KMS-11 (cell line): ENCODE measurements around the gene COPG1.
A peak's percentile ranks its signal among the peaks of the same experiment; 100 is the strongest.

ENCODE experiments used
- H2AFZ ChIP-seq: fragments of 200-600 bp; sonication (generic); 2 replicates; pipeline ENCODE4 v1.6.1; 2016; ENCODE audit warnings: antibody characterized with exemption, mixed run types, low read depth
- H3K27ac ChIP-seq: fragments of 200-600 bp; sonication (generic); 2 replicates; pipeline ENCODE4 v1.6.1; 2016; ENCODE audit warnings: mild to moderate bottlenecking, mixed run types
- H3K27me3 ChIP-seq: fragments of 200-600 bp; sonication (generic); 2 replicates; pipeline ENCODE4 v1.6.1; 2017; ENCODE audit warnings: mild to moderate bottlenecking, low read depth, mixed run types, moderate library complexity; ENCODE audit not compliant: insufficient read depth
- H3K36me3 ChIP-seq: fragments of 200-600 bp; sonication (generic); 2 replicates; pipeline ENCODE4 v1.6.1; 2017; ENCODE audit warnings: mild to moderate bottlenecking, mixed run types; ENCODE audit not compliant: insufficient read depth
- H3K4me1 ChIP-seq: fragments of 200-600 bp; sonication (generic); 2 replicates; pipeline ENCODE4 v1.6.1; 2016; ENCODE audit warnings: mild to moderate bottlenecking, low read depth, mixed run types; ENCODE audit not compliant: poor library complexity, severe bottlenecking
- H3K4me2 ChIP-seq: fragments of 200-600 bp; sonication (generic); 2 replicates; pipeline ENCODE4 v1.7.0; 2016; ENCODE audit warnings: mild to moderate bottlenecking, mixed run types
- H3K4me3 ChIP-seq: fragments of 200-600 bp; sonication (generic); IDR thresholded peaks from 2 replicates; pipeline ENCODE4 v1.6.1; 2017; ENCODE audit warnings: low read depth, low read length, mixed read lengths; ENCODE audit not compliant: insufficient read depth
- H3K79me2 ChIP-seq: fragments of 200-600 bp; sonication (generic); 2 replicates; pipeline ENCODE4 v1.6.1; 2016; ENCODE audit warnings: low read depth, mixed run types; ENCODE audit not compliant: insufficient read depth
- H3K9ac ChIP-seq: fragments of 200-600 bp; sonication (generic); 2 replicates; pipeline ENCODE4 v1.6.1; 2016; ENCODE audit warnings: mild to moderate bottlenecking, mixed run types
- H4K20me1 ChIP-seq: fragments of 200-600 bp; sonication (generic); 2 replicates; pipeline ENCODE4 v1.6.1; 2016; ENCODE audit warnings: mild to moderate bottlenecking, mixed run types; ENCODE audit not compliant: insufficient read depth
- CTCF ChIP-seq: fragments of 200-600 bp; sonication (generic); conservative IDR thresholded peaks from 2 replicates; pipeline ENCODE4 v1.6.1; 2017; ENCODE audit warnings: low read depth, mild to moderate bottlenecking, antibody characterized with exemption, low read length, moderate library complexity, mixed read lengths

Gene COPG1

DNA sequence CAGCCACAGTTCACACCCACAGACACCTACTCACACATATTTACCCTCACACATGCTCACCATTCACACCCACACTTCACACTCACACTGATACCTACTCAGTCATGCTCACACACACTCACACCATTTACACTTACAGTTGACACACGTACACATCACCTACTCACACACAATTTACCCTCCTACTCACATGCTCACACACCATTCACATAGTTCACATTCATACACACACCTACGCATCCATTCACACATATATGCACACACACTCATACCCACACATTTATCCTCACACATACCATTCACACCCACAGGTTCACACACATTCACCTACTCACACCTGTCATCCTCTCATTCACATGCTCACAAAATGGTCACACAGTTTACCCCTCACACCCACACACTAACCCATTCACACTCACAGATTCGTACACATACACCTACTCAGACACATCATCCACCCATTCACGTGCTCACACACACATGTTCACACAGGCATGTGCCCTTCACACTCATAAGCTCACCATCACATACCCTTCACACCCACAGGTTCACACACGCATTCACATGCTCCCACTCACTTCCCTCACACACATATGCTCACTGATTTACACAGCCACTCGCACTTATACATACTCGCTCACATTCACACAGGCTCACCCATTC lies 71.5 kb downstream of the COPG1 start:
- Histone ChIP-seq H3K4me3 (no peak overlapping the region), H3K27ac (no peak overlapping the region), H3K4me2 (no peak overlapping the region), H3K79me2 (no peaks in the 10 kb centered on the region), H3K27me3 (no peaks in the 10 kb centered on the region), H3K9ac (no peak overlapping the region), H3K36me3 (no peaks in the 10 kb centered on the region), H2AFZ (no peak overlapping the region), H3K4me1 (peaks cover 32% of the 10 kb centered on the region), H4K20me1 (no peaks in the 10 kb centered on the region)
- TF ChIP-seq CTCF, result no peak

DNA sequence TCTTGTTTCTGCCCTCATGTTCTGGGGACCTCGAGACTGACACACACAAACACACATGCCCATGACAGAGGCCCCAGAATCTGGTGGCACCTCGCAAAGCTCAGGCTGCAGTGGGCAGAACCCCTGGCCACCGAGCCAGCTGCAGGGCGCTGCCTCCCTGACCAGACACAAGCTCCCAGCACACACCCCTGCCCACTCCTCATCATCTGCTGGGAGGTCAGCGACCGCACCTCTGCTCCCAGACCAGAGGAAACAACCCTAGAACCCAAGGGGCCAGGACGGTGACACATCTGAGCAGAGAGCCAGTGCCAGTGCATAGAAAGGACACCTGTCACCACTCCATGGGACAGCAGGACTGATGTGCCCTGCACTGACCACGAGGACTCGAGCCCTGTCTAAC lies 72.5 kb downstream of the COPG1 start:
- H3K36me3 ChIP-seq, result no peaks in the 10 kb centered on the region
- no peak overlapping the region for H3K9ac ChIP-seq
- H2AFZ ChIP-seq, result no peak overlapping the region
- no peaks in the 10 kb centered on the region for H3K79me2 ChIP-seq
- H3K4me1 ChIP-seq, result peaks cover 29% of the 10 kb centered on the region
- H3K4me2 ChIP-seq, result no peak overlapping the region
- no peak overlapping the region for H3K4me3 ChIP-seq
- H3K27ac ChIP-seq, result no peak overlapping the region
- no peaks in the 10 kb centered on the region for H3K27me3 ChIP-seq
- H4K20me1 ChIP-seq, result no peaks in the 10 kb centered on the region
- TF ChIP-seq CTCF, result no peak

- no peak overlapping the region for H3K27ac ChIP-seq
- H3K4me2 ChIP-seq, result peak overlapping the region; percentile 53; the same call in 1 of the 2 replicates
- H3K79me2 ChIP-seq, result no peaks in the 10 kb centered on the region
- H4K20me1 ChIP-seq, result no peaks in the 10 kb centered on the region
- TF ChIP-seq CTCF, result no peak; the same call in 1 of the 2 replicates
- no peak overlapping the region for H3K9ac ChIP-seq
- H3K4me3 ChIP-seq, result no peak overlapping the region
- H3K36me3 ChIP-seq, result no peaks in the 10 kb centered on the region
- 0 out of 2 replicates have a peak overlapping the region, but pooled peaks have one; percentile 22 for H2AFZ ChIP-seq
- peaks cover 24% of the 10 kb centered on the region for H3K4me1 ChIP-seq
- H3K27me3 ChIP-seq, result no peaks in the 10 kb centered on the region
Observed at GRCh38 chr3:129323651-129324294, 74.4 kb downstream of the COPG1 start.

DNA sequence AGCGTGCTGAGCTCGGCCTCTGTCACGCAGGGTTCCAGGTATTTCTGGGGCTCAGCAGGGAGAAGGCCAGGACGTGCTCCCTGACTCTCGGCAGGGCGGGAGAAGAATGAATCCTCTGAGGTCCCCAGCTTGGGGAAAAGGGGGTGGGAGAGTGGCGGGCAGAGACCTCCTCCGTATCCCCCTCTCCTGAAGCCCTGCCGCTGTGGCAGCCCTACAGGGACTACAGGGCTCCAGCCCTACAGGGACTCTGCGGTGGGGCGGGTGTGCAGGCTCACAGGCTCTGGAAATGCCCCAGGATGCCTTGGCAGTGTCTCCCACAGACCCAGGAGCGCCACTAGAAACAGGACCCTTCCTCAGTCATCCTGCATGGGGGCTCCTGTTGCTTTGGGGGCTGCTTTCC lies 75.4 kb downstream of the COPG1 start:
- H3K36me3 ChIP-seq, result no peaks in the 10 kb centered on the region
- no peak overlapping the region for H3K9ac ChIP-seq
- peaks cover 28% of the 10 kb centered on the region for H3K4me1 ChIP-seq
- no peaks in the 10 kb centered on the region for H4K20me1 ChIP-seq
- no peaks in the 10 kb centered on the region for H3K27me3 ChIP-seq
- H3K79me2 ChIP-seq, result no peaks in the 10 kb centered on the region
- no peak overlapping the region for H3K27ac ChIP-seq
- H2AFZ ChIP-seq, result no peak overlapping the region
- no peak overlapping the region for H3K4me2 ChIP-seq
- H3K4me3 ChIP-seq, result no peak overlapping the region
- no peak for TF ChIP-seq CTCF
